HEK293 (cell line): ENCODE data around the gene TM4SF5.

ENCODE experiments used
- CTCF ChIA-PET: fragments of 350-600 bp; formaldehyde crosslinking; extraction: SDS; loops from one replicate; lab custom pipeline; 2021; ENCODE audit warnings: antibody characterized with exemption; lab: Yijun Ruan, JAX
- POLR2A ChIA-PET: fragments of 300-600 bp; formaldehyde crosslinking; extraction: SDS; loops from one replicate; lab custom pipeline; 2020; ENCODE audit warnings: antibody characterized with exemption, inconsistent platforms; lab: Yijun Ruan, JAX
- H3K27ac ChIP-seq: fragments of 200-500 bp; sonication (Bioruptor generic); 2 replicates; pipeline ENCODE4 v1.5.1; 2014; ENCODE audit warnings: low read depth, low read length, control low read depth, inconsistent platforms; ENCODE audit errors: extremely low read depth
- H3K36me3 ChIP-seq, 2 experiments: fragments of 200-500 bp in 1 of 2; sonication (Bioruptor generic) in 1 of 2; 1 replicate in 1 of 2; 2 replicates in 1 of 2; pipeline ENCODE4 v1.5.1; 2014 to 2017; ENCODE audit warnings: inconsistent platforms in 2 of 2, low read length in 2 of 2; ENCODE audit not compliant: control insufficient read depth in 2 of 2, insufficient read depth in 1 of 2
- H3K4me1 ChIP-seq: fragments of 200-500 bp; sonication (Bioruptor generic); 2 replicates; pipeline ENCODE4 v1.5.1; 2014; ENCODE audit warnings: mild to moderate bottlenecking, low read length, inconsistent platforms; ENCODE audit not compliant: control insufficient read depth, insufficient read depth
- H3K4me3 ChIP-seq: 2 replicates; pipeline ENCODE4 v1.5.1; 2011; ENCODE audit warnings: low read depth, mild to moderate bottlenecking, control low read depth, low read length, moderate library complexity
- H3K9me3 ChIP-seq: fragments of 200-500 bp; sonication (Bioruptor generic); 2 replicates; pipeline ENCODE4 v1.5.1; 2014; ENCODE audit warnings: low read depth, low read length, inconsistent platforms; ENCODE audit not compliant: control insufficient read depth, insufficient read depth
- KLF10 ChIP-seq: fragments of 450-650 bp; IDR thresholded peaks from 2 replicates; pipeline ENCODE4 v1.5.1; 2018; ENCODE audit warnings: missing biosample characterization, mild to moderate bottlenecking, missing genetic modification characterization
- KLF7 ChIP-seq: fragments of 450-650 bp; formaldehyde crosslinking; IDR thresholded peaks from 2 replicates; pipeline ENCODE4 v1.5.1; 2016; ENCODE audit warnings: missing biosample characterization, missing genetic modification characterization, borderline replicate concordance
- MEIS1 ChIP-seq: sonication (generic); formaldehyde crosslinking; IDR thresholded peaks from 2 replicates; pipeline ENCODE4 v1.8.1; 2022; ENCODE audit warnings: missing genetic modification reagents, mild to moderate bottlenecking, borderline replicate concordance
- PRDM1 ChIP-seq: fragments of 450-650 bp; formaldehyde crosslinking; IDR thresholded peaks from 2 replicates; pipeline ENCODE4; 2016; ENCODE audit warnings: missing biosample characterization, missing genetic modification characterization
- ZBTB49 ChIP-seq: fragments of 450-650 bp; formaldehyde crosslinking; IDR thresholded peaks from 2 replicates; pipeline ENCODE4 v1.5.1; 2016; ENCODE audit warnings: missing biosample characterization, missing genetic modification characterization, low read depth
- ZFP41 ChIP-seq: fragments of 450-650 bp; formaldehyde crosslinking; IDR thresholded peaks from 2 replicates; pipeline ENCODE4 v1.5.1; 2016; ENCODE audit warnings: missing biosample characterization, missing genetic modification characterization, borderline replicate concordance
- ZNF114 ChIP-seq: fragments of 450-650 bp; formaldehyde crosslinking; IDR thresholded peaks from 2 replicates; pipeline ENCODE4 v1.5.0; 2017; ENCODE audit warnings: missing biosample characterization, missing genetic modification characterization
- ZNF18 ChIP-seq: fragments of 450-650 bp; formaldehyde crosslinking; IDR thresholded peaks from 2 replicates; pipeline ENCODE4 v1.5.1; 2016; ENCODE audit warnings: missing biosample characterization, missing genetic modification characterization
- ZNF280C ChIP-seq: fragments of 450-650 bp; formaldehyde crosslinking; IDR thresholded peaks from 2 replicates; pipeline ENCODE4 v1.5.1; 2016; ENCODE audit warnings: missing biosample characterization, missing genetic modification characterization
- ZNF48 ChIP-seq: fragments of 450-650 bp; formaldehyde crosslinking; IDR thresholded peaks from 2 replicates; pipeline ENCODE4 v1.5.1; 2016; ENCODE audit warnings: missing biosample characterization, missing genetic modification characterization
- ZNF830 ChIP-seq: fragments of 450-650 bp; IDR thresholded peaks from 2 replicates; pipeline ENCODE4 v1.5.0; 2018; ENCODE audit warnings: missing biosample characterization, missing genetic modification characterization, low read depth, mild to moderate bottlenecking, moderate library complexity
- TF ChIP-seq, protein P1 (sequence below): fragments of 450-650 bp; formaldehyde crosslinking; IDR thresholded peaks from 2 replicates; pipeline ENCODE4; 2016; ENCODE audit warnings: missing biosample characterization, missing genetic modification characterization
- TF ChIP-seq, protein P2 (sequence below): fragments of 450-650 bp; formaldehyde crosslinking; IDR thresholded peaks from 2 replicates; pipeline ENCODE4 v1.5.1; 2016; ENCODE audit warnings: missing biosample characterization, missing genetic modification characterization, low read depth
- TF ChIP-seq, protein P3 (sequence below): sonication (generic); formaldehyde crosslinking; IDR thresholded peaks from 2 replicates; pipeline ENCODE4 v1.8.1; 2022; ENCODE audit warnings: mild to moderate bottlenecking, moderate library complexity, missing genetic modification reagents

The TM4SF5 gene

GRCh38 chr17:4764595-4764994, 7.1 kb upstream of the TM4SF5 start (continued):
- TF ChIP-seq ZBTB49 (tag by site-specific recombination) (no peak), KLF10 (no peak), ZFP41 (no peak), MEIS1 (CRISPR knock-in tag) (no peak), ZNF280C (tag by site-specific recombination) (no peak), ZNF48 (tag by site-specific recombination) (no peak)
- TF ChIP-seq, protein P1, sequence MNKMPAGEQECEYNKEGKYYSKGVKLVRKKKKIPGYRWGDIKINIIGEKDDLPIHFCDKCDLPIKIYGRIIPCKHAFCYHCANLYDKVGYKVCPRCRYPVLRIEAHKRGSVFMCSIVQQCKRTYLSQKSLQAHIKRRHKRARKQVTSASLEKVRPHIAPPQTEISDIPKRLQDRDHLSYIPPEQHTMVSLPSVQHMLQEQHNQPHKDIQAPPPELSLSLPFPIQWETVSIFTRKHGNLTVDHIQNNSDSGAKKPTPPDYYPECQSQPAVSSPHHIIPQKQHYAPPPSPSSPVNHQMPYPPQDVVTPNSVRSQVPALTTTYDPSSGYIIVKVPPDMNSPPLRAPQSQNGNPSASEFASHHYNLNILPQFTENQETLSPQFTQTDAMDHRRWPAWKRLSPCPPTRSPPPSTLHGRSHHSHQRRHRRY (tag by site-specific recombination) = no peak
- TF ChIP-seq, protein P2, sequence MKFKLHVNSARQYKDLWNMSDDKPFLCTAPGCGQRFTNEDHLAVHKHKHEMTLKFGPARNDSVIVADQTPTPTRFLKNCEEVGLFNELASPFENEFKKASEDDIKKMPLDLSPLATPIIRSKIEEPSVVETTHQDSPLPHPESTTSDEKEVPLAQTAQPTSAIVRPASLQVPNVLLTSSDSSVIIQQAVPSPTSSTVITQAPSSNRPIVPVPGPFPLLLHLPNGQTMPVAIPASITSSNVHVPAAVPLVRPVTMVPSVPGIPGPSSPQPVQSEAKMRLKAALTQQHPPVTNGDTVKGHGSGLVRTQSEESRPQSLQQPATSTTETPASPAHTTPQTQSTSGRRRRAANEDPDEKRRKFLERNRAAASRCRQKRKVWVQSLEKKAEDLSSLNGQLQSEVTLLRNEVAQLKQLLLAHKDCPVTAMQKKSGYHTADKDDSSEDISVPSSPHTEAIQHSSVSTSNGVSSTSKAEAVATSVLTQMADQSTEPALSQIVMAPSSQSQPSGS (tag by site-specific recombination) = no peak
- TF ChIP-seq, protein P3, sequence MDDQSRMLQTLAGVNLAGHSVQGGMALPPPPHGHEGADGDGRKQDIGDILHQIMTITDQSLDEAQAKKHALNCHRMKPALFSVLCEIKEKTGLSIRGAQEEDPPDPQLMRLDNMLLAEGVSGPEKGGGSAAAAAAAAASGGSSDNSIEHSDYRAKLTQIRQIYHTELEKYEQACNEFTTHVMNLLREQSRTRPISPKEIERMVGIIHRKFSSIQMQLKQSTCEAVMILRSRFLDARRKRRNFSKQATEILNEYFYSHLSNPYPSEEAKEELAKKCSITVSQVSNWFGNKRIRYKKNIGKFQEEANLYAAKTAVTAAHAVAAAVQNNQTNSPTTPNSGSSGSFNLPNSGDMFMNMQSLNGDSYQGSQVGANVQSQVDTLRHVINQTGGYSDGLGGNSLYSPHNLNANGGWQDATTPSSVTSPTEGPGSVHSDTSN (CRISPR knock-in tag) = no peak

GRCh38 chr17:4766201-4766600, 5.5 kb upstream of the TM4SF5 start:
- no peak overlapping the region for H3K4me3 ChIP-seq
- no peak for TF ChIP-seq PRDM1 (tag by site-specific recombination)
- no peak for TF ChIP-seq ZNF830
- no peak for TF ChIP-seq ZNF18 (tag by site-specific recombination)
- no peak for TF ChIP-seq ZNF114 (tag by site-specific recombination)
- no peak for TF ChIP-seq ZNF48 (tag by site-specific recombination)
- TF ChIP-seq KLF7 (tag by site-specific recombination) = no peak
- TF ChIP-seq, all 188 proteins: peak for 0
- H3K36me3 ChIP-seq = no peaks in the 10 kb centered on the region
- ChIA-PET POLR2A (no interaction called here), CTCF (no interaction called here)
- H3K27ac ChIP-seq = no peak overlapping the region
- H3K9me3 ChIP-seq = no peaks in the 10 kb centered on the region
- no peaks in the 10 kb centered on the region for H3K4me1 ChIP-seq
